ENCODE data around the gene PTPRK.

Gene PTPRK

DNA sequence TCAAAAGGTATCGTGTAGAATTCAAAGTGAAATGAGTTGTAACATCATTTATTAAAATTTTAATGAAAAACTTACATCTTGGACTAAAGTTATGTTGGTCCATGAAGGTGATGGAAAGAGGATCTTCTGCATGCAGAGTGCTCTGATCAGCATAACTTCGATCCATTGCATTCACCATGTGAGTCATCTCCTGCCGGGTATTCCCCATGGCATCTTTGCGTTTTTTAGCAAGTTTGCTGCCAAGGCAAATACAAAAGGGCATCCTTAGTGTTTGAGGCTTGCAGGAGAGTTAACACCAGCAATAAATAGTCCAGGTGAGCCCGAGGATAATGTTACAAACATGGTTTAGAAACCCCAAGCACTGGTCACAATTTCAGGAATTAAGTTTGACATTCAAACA is 515.4 kb downstream of the PTPRK start:
- TF ChIP-seq, protein P1, sequence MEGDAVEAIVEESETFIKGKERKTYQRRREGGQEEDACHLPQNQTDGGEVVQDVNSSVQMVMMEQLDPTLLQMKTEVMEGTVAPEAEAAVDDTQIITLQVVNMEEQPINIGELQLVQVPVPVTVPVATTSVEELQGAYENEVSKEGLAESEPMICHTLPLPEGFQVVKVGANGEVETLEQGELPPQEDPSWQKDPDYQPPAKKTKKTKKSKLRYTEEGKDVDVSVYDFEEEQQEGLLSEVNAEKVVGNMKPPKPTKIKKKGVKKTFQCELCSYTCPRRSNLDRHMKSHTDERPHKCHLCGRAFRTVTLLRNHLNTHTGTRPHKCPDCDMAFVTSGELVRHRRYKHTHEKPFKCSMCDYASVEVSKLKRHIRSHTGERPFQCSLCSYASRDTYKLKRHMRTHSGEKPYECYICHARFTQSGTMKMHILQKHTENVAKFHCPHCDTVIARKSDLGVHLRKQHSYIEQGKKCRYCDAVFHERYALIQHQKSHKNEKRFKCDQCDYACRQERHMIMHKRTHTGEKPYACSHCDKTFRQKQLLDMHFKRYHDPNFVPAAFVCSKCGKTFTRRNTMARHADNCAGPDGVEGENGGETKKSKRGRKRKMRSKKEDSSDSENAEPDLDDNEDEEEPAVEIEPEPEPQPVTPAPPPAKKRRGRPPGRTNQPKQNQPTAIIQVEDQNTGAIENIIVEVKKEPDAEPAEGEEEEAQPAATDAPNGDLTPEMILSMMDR (IDR thresholded peaks at IDR 0.05; ENCODE audit: control insufficient read depth, extremely low read depth, insufficient read depth), result no peak
- DNase-seq (ENCODE audit: low read depth), result peak; percentile 1
- no peak overlapping the region for H3K4me3 ChIP-seq (ENCODE audit: low read depth, low read length)

DNA sequence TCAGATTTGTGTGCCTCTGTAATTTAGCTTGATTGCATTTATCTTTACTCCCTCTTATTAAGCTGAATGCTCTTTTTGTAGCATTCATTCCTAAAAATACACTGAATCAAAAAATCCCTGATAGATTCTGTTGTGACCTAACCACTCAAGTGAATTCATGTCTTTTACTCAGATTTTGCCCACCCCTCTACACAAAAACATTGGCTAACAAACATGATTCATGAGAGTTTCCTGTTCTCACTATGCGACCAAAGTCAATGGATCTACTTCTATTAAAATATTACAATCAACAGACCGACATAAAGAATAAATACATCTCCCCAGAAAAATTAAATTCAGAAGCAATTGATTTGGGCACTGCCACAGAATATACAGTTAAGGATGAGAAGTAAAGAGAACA is 520.0 kb downstream of the PTPRK start:
- DNase-seq (ENCODE audit: low read depth), result no peak
- no peak overlapping the region for H3K4me3 ChIP-seq (ENCODE audit: low read depth, low read length)
- TF ChIP-seq, protein P1 (IDR thresholded peaks at IDR 0.05; ENCODE audit: control insufficient read depth, extremely low read depth, insufficient read depth), result no peak

DNA sequence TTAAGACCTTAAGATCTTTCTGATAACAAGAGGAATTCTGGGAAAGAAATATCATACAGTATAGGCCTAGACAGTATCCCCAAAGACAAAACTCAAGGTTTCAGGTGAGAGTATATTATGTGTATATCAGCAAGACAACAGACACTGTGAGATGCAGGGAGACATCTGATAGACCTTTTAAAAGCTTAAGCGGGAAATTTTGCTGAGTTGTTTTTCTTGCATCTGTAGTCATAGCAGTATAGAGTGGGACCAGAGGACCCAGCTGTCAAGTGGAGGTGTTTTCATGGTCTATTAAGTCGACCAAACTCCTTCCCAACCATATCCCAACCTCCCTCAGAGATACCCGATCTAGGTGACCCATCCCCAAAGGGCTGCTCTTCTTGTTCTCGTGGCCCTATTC is 521.4 kb downstream of the PTPRK start:
- no peak for DNase-seq (ENCODE audit: low read depth)
- TF ChIP-seq, protein P1 (IDR thresholded peaks at IDR 0.05; ENCODE audit: control insufficient read depth, extremely low read depth, insufficient read depth), result no peak
- no peak overlapping the region for H3K4me3 ChIP-seq (ENCODE audit: low read depth, low read length)

DNA sequence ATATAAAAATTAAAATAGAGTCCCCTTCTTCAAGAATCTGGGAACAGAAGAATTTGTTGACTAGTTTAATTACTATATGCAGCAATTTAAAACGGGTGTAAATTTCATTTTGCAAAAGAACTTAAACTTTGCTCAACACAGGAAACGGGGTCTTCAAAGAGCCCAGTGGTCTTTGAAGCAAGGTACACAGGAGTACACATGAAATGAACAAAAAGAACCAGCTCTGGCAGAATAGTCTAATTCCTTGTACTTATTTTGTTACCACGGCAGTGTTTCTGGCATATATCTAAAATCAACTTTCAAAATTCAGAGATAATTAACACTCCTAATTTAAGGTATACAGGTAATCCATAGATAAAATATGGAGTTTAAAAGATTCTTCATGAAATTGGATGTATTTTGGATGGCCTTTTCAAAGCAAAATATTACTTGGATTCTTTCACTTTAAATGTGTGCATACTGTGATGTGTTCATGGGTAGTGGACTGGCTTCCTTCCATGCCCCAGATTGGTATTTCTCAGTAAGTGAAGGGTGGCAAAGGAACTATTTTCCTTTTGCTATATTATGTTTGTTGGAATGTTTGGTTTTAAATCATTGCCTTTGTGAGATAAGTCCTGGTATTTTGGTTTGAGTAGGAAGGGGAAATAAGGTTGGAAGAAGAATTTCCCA is 522.8 kb downstream of the PTPRK start:
- no peak overlapping the region for H3K4me3 ChIP-seq (ENCODE audit: low read depth, low read length)
- no peak for DNase-seq (ENCODE audit: low read depth)
- TF ChIP-seq, protein P1 (IDR thresholded peaks at IDR 0.05; ENCODE audit: control insufficient read depth, extremely low read depth, insufficient read depth), result no peak

DNA sequence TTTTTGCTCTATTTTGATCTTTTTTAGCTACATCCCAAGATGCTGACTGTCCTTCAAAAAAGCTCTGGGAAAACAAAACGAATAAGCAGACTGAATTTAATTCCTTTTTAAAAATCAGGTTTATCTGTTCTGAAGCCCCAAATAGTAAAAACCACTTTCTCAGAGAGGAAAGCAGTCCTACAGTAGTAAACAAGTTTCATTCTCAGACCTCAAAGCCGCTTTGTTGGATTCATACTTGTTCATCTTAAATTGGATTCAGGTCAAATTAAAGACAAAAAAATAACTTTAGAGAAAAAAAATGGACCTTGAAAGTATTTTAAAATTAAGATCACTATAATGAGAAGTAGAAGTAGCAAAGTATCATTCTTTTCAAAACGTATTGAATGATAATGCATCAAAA is 523.5 kb downstream of the PTPRK start:
- H3K4me3 ChIP-seq (ENCODE audit: low read depth, low read length), result no peak overlapping the region
- TF ChIP-seq, protein P1 (IDR thresholded peaks at IDR 0.05; ENCODE audit: control insufficient read depth, extremely low read depth, insufficient read depth), result no peak
- DNase-seq (ENCODE audit: low read depth), result no peak

DNA sequence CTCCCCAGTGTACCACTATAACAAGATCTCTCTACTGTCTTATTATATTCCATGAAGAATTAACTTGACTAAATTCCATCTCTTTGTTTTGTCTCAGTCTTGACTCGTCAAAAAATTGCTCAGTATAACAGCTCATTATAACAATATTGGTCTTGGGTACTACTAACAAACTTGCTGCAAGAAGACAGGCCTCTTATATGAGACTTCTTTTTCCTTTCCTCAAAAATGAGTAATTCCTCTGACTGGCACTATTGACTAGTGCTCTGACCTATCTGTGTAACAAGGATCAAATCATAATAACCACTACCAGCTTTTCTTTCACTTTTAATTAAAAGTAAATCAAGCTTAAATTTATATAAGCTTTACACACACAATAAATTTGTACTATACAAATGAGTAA is 528.3 kb downstream of the PTPRK start:
- TF ChIP-seq, protein P1 (IDR thresholded peaks at IDR 0.05; ENCODE audit: control insufficient read depth, extremely low read depth, insufficient read depth), result no peak
- DNase-seq (ENCODE audit: low read depth), result no peak
- no peak overlapping the region for H3K4me3 ChIP-seq (ENCODE audit: low read depth, low read length)

DNA sequence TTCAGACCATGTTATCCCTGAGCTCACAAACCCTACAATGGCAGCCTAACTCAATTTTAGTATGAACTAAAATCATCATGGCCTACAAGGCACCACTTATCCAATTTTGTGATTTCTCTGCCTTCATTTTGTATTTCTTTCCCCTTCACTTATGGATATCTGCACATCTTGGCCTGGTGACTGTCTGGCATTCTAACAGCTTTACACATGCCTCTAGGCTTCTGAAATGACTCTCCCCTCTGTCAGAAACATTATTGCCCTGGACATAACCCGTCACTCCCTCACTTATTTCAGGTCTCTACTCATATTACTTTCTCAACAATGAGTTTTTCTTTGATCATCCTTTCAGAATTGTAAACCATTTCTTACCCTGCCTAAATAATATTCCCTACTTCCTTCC is 530.3 kb downstream of the PTPRK start:
- DNase-seq (ENCODE audit: low read depth), result no peak
- H3K4me3 ChIP-seq (ENCODE audit: low read depth, low read length), result no peak overlapping the region
- TF ChIP-seq, protein P1 (IDR thresholded peaks at IDR 0.05; ENCODE audit: control insufficient read depth, extremely low read depth, insufficient read depth), result no peak

All from LNCaP clone FGC (cell line).